ENCODE measurements around the gene NKD1. TPM values are rescaled to one million over a fixed set of nuclear protein-coding genes. Genes with fewer than 3 reads are reported as not detected.

The NKD1 gene
- total and polyA plus RNA-seq, 2 of the 8 experiments (the other 6 are each of a cell fraction or from before 2014, with no cell fraction given): 0.70 to 4.5 TPM

DNA sequence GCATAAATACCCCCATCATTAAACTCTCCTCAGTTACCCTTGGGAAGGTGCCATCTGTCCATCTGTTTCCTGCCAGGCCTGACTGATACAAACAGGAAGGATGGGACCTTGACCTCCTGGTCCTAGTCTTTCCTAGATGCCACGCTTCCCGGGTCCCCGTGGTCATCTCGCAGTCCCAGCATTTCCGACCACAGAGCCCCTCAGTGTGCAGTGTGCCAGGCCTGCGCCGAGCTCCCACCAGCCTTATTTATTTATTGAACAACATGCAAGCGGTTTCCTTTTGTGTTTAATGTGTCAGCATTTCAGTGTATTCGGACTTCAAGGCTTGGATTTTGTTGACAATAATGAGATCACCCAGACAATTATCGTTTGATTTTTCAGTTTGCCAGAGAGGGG is 45.6 kb upstream of the NKD1 start:
- Histone ChIP-seq H3K4me2 (ENCODE audit: insufficient read depth in 1 of 2, low read depth in 2 of 2, low read length in 2 of 2) (no peak overlapping the region), H3K27ac (ENCODE audit: low read depth, low read length) (no peak overlapping the region), H3K36me3 (ENCODE audit: control insufficient read depth in 2 of 4, insufficient read depth in 4 of 4, low read length in 3 of 4) (no peaks in the 10 kb centered on the region), H3K79me2 (ENCODE audit: control insufficient read depth in 1 of 2, insufficient read depth in 2 of 2, low read length in 2 of 2) (no peaks in the 10 kb centered on the region), H3K4me3 (ENCODE audit: extremely low read depth in 1 of 4, insufficient read depth in 2 of 4, low read depth in 3 of 4, low read length in 4 of 4) (no peak overlapping the region), H3K18ac (ENCODE audit: extremely low read depth, low read length) (no peak overlapping the region), H4K8ac (ENCODE audit: extremely low read depth, insufficient read depth, low read length) (no peak overlapping the region), H2AFZ (ENCODE audit: low read length) (no peak overlapping the region), H3K23me2 (ENCODE audit: low read depth, low read length) (no peaks in the 10 kb centered on the region), H2AK5ac (ENCODE audit: low read depth, low read length) (no peak overlapping the region), H3K4me1 (replicated peaks in 1 of 4; ENCODE audit: control insufficient read depth in 3 of 4, insufficient read depth in 4 of 4, low read length in 3 of 4) (peaks cover 0 to 5% (median 2%) of the 10 kb centered on the region in 4 experiments; a peak in 4 of 7 replicates), H2BK15ac (ENCODE audit: low read length) (no peak overlapping the region), H2BK120ac (replicated peaks; ENCODE audit: low read depth, low read length) (no peak overlapping the region), H3K27me3 (replicated peaks in 1 of 4; ENCODE audit: control insufficient read depth in 3 of 4, extremely low read depth in 1 of 4, insufficient read depth in 3 of 4, low read length in 3 of 4) (no peaks in the 10 kb centered on the region), H4K5ac (ENCODE audit: insufficient read length, low read depth, low read length) (no peak overlapping the region), H3K56ac (replicated peaks; ENCODE audit: insufficient read length, low read depth, low read length) (no peak overlapping the region), H2BK5ac (ENCODE audit: low read depth, low read length) (no peak overlapping the region), H3K79me1 (ENCODE audit: low read depth, low read length) (no peaks in the 10 kb centered on the region), H3K9me3 (ENCODE audit: insufficient read depth in 2 of 2, low read depth in 1 of 2, low read length in 1 of 2) (no peaks in the 10 kb centered on the region), H2BK20ac (ENCODE audit: low read length) (no peak overlapping the region), H4K20me1 (replicated peaks in 1 of 2; ENCODE audit: control insufficient read depth in 1 of 2, insufficient read depth in 2 of 2, low read length in 2 of 2) (no peaks in the 10 kb centered on the region), H4K91ac (replicated peaks; ENCODE audit: insufficient read length, low read length) (no peak overlapping the region), H3K4ac (replicated peaks; ENCODE audit: insufficient read length, low read depth, low read length) (no peak overlapping the region), H3K23ac (ENCODE audit: insufficient read length) (no peak overlapping the region), H3K14ac (ENCODE audit: insufficient read length) (no peak overlapping the region), H3K9ac (replicated peaks in 1 of 4; ENCODE audit: extremely low read depth in 1 of 4, low read depth in 3 of 4, low read length in 3 of 4) (no peak overlapping the region), H2BK12ac (ENCODE audit: low read depth, low read length) (no peak overlapping the region)
- ChIA-PET CTCF (ENCODE audit: partially characterized antibody) (interaction anchor here (1.2 kb wide), 1 partner anchor 14 kb away, joined by 3 read pairs; no protein-coding TSS in a partner anchor), POLR2A (ENCODE audit: partially characterized antibody) (interaction anchor here (0.6 kb wide), 1 partner anchor 9 kb away, joined by 3 read pairs; no protein-coding TSS in a partner anchor)
- no peak for FAIRE-seq
- no peak for TF ChIP-seq CBX5 (IDR thresholded peaks at IDR 0.05; ENCODE audit: low read depth, low read length)
- TF ChIP-seq CEBPB (IDR thresholded peaks at IDR 0.05; ENCODE audit: low read depth, low read length): no peak
- TF ChIP-seq EZH2 (IDR thresholded peaks at IDR 0.05; ENCODE audit: low read depth, low read length, severe bottlenecking): no peak
- no peak for DNase-seq (ENCODE audit: low read depth in 1 of 2, low spot score in 2 of 2)
- 95% methylated on average over 10 of the region's 10 CpGs; no CpG with 5 or more reads in 1 of the 2 experiments for WGBS, 2 experiments (ENCODE audit: extremely low coverage in 1 of 2, insufficient coverage in 1 of 2, insufficient read length in 1 of 2, insufficient replicate concordance in 2 of 2, low coverage in 1 of 2, low lambda C conversion rate in 2 of 2, missing lambda C conversion rate in 1 of 2)

All from H1 (cell line).